Uterus (tissue), 4 donors: Measurements from ENCODE around the gene TMEM213. TPM values are rescaled to one million over a fixed set of nuclear protein-coding genes. Genes with fewer than 3 reads are reported as not detected.
"Not testable (repeated sequence)": the region's sequence is repeated elsewhere in the genome, so short reads cannot be mapped to it uniquely, and the experiment has no call there.

Experiments used
- DNase-seq, 2 donors: peaks; one replicate each; pipeline ENCODE4 v3.0.0-alpha.2; 2019 to 2020
- H3K27ac ChIP-seq, 2 donors: fragments of 200-600 bp; sonication (generic); 1 replicate in 1 of 2; 2 replicates in 1 of 2; pipeline ENCODE4 v1.5.1; 2016 to 2018
- H3K27me3 ChIP-seq, 2 donors: fragments of 200-600 bp; sonication (generic); one replicate each; pipeline ENCODE4 v1.5.1; 2018 to 2019; ENCODE audit warnings: control low read depth in 1 of 2
- H3K36me3 ChIP-seq, 2 donors: fragments of 200-600 bp; sonication (generic); one replicate each; pipeline ENCODE4 v1.5.1; 2019; ENCODE audit warnings: control low read depth in 1 of 2
- H3K4me1 ChIP-seq, 2 donors: fragments of 200-600 bp; sonication (generic); one replicate each; pipeline ENCODE4 v1.5.1; 2018 to 2019; ENCODE audit warnings: control low read depth in 1 of 2
- H3K4me3 ChIP-seq, 2 donors: fragments of 200-600 bp; sonication (generic); 1 replicate in 1 of 2; 2 replicates in 1 of 2; pipeline ENCODE4 v1.5.1; 2018 to 2019; ENCODE audit warnings: mild to moderate bottlenecking in 1 of 2
- H3K9me3 ChIP-seq, 2 donors: fragments of 200-600 bp; sonication (generic); one replicate each; pipeline ENCODE4 v1.5.1; 2019; ENCODE audit warnings: control low read depth in 1 of 2
- CTCF ChIP-seq, 4 experiments: fragments of 200-600 bp in 2 of 4; fragments of 450-650 bp in 2 of 4; sonication (generic) in 2 of 4; IDR thresholded peaks; one replicate each; pipeline ENCODE4 v1.5.1; 2016 to 2019; ENCODE audit warnings: antibody characterized with exemption in 4 of 4, mild to moderate bottlenecking in 2 of 4, moderate library complexity in 1 of 4
- POLR2A ChIP-seq, 2 donors: fragments of 450-650 bp; IDR thresholded peaks; one replicate each; pipeline ENCODE4 v1.6.1; 2016; ENCODE audit warnings: antibody characterized with exemption in 2 of 2, mild to moderate bottlenecking in 1 of 2, moderate library complexity in 1 of 2
- intact Hi-C: fragments of 100-400 bp; cut with DNase I; formaldehyde crosslinking; loops from one replicate; pipeline ENCODE4 v1.15.1; 2023; ENCODE audit warnings: low total_unique reads
- total RNA-seq, 4 donors: library from RNA; depleted of rRNA in 3 of 4; stranded (reverse); fragments of >200 nt in 3 of 4; gene quantifications; one replicate each; pipeline versions ENCODE4 v1.1.0 to v1.2.4, GENCODE V29; 2014 to 2023
- donor health status: DM: yes; HTN: yes; CAD: no.

The TMEM213 gene
- total RNA-seq, 4 donors from 2014 or later = 0.35 TPM; not detected in 3

- intact Hi-C loops = no loop called here
- no peak for DNase-seq
- Histone ChIP-seq H3K4me3 (no peak overlapping the region), H3K27me3 (no peaks in the 10 kb centered on the region), H3K9me3 (no peaks in the 10 kb centered on the region), H3K27ac (no peak overlapping the region), H3K4me1 (no peaks in the 10 kb centered on the region), H3K36me3 (no peaks in the 10 kb centered on the region)
- no peak for TF ChIP-seq CTCF (IDR thresholded peaks at IDR 0.05)
- TF ChIP-seq POLR2A (IDR thresholded peaks at IDR 0.05) = no peak
Observed at GRCh38 chr7:138809346-138809745, 11.6 kb downstream of the TMEM213 start.

GRCh38 chr7:138811327-138811726, 13.5 kb downstream of the TMEM213 start:
- H3K36me3 ChIP-seq, H3K4me1 ChIP-seq, H3K4me3 ChIP-seq, DNase-seq, H3K27me3 ChIP-seq, intact Hi-C loops, H3K27ac ChIP-seq, H3K9me3 ChIP-seq: not testable (repeated sequence)

- no peak for DNase-seq
- Histone ChIP-seq H3K4me1 (no peaks in the 10 kb centered on the region), H3K4me3 (no peak overlapping the region), H3K27ac (no peak overlapping the region), H3K9me3 (no peaks in the 10 kb centered on the region), H3K27me3 (no peaks in the 10 kb centered on the region), H3K36me3 (no peaks in the 10 kb centered on the region)
- TF ChIP-seq CTCF (IDR thresholded peaks at IDR 0.05) (no peak), POLR2A (IDR thresholded peaks at IDR 0.05) (no peak)
- intact Hi-C loops = no loop called here
Observed at GRCh38 chr7:138813945-138814344, 16.2 kb downstream of the TMEM213 start.

- H3K27me3 ChIP-seq = no peaks in the 10 kb centered on the region
- no peak overlapping the region for H3K4me3 ChIP-seq
Observed at GRCh38 chr7:138814816-138815332, 17.1 kb downstream of the TMEM213 start.

GRCh38 chr7:138816650-138817049, 18.9 kb downstream of the TMEM213 start:
- H3K4me1 ChIP-seq = no peaks in the 10 kb centered on the region
- H3K27me3 ChIP-seq = no peaks in the 10 kb centered on the region
- intact Hi-C loops = no loop called here
- no peak for DNase-seq
- no peak overlapping the region for H3K4me3 ChIP-seq
- no peak overlapping the region for H3K27ac ChIP-seq
- H3K36me3 ChIP-seq = no peaks in the 10 kb centered on the region
- TF ChIP-seq CTCF (IDR thresholded peaks at IDR 0.05) (no peak), POLR2A (IDR thresholded peaks at IDR 0.05) (no peak)
- H3K9me3 ChIP-seq = no peaks in the 10 kb centered on the region

More at GRCh38 chr7:138814816-138815332, 17.1 kb downstream of the TMEM213 start:
- H3K9me3 ChIP-seq = no peaks in the 10 kb centered on the region
- H3K27ac ChIP-seq = no peak overlapping the region
- H3K36me3 ChIP-seq = no peaks in the 10 kb centered on the region
- H3K4me1 ChIP-seq = no peaks in the 10 kb centered on the region
- intact Hi-C loops = no loop called here
- no peak for TF ChIP-seq CTCF (IDR thresholded peaks at IDR 0.05)
- no peak for TF ChIP-seq POLR2A (IDR thresholded peaks at IDR 0.05)
- no peak for DNase-seq

- TF ChIP-seq POLR2A (IDR thresholded peaks at IDR 0.05) (no peak), CTCF (IDR thresholded peaks at IDR 0.05) (no peak)
- H3K9me3 ChIP-seq = no peaks in the 10 kb centered on the region
- intact Hi-C loops = no loop called here
Observed at GRCh38 chr7:138819625-138820024, 21.8 kb downstream of the TMEM213 start.

More at GRCh38 chr7:138819625-138820024, 21.8 kb downstream of the TMEM213 start:
- no peak overlapping the region for H3K27ac ChIP-seq
- no peaks in the 10 kb centered on the region for H3K27me3 ChIP-seq
- H3K4me1 ChIP-seq = no peaks in the 10 kb centered on the region
- no peaks in the 10 kb centered on the region for H3K36me3 ChIP-seq
- no peak for DNase-seq
- no peak overlapping the region for H3K4me3 ChIP-seq
